SK-N-SH treated with all-trans-retinoic acid at 6 μM for 48 hours (cell line): ENCODE measurements around the gene FOXK1.

ENCODE experiments used
- ARNTL ChIP-seq: fragments of 450-650 bp; formaldehyde crosslinking; IDR thresholded peaks from 2 replicates; pipeline ENCODE4 v1.5.0; 2020; ENCODE audit warnings: low read depth, mild to moderate bottlenecking, moderate library complexity, borderline replicate concordance
- GLIS3 ChIP-seq: fragments of 250-450 bp; sonication (Bioruptor Pico); IDR thresholded peaks from 2 replicates; pipeline ENCODE4 v1.5.0; 2020; ENCODE audit warnings: mild to moderate bottlenecking, moderate library complexity
- OSR1 ChIP-seq: fragments of 250-450 bp; sonication (Bioruptor Pico); IDR thresholded peaks from 2 replicates; pipeline ENCODE4 v1.8.0; 2022; ENCODE audit warnings: moderate library complexity, mild to moderate bottlenecking, inconsistent platforms
- PPARA ChIP-seq: fragments of 250-450 bp; sonication (Bioruptor Pico); IDR thresholded peaks from 2 replicates; pipeline ENCODE4 v1.5.0; 2020; ENCODE audit warnings: mild to moderate bottlenecking, borderline replicate concordance
- SNAI2 ChIP-seq: fragments of 250-450 bp; sonication (Bioruptor Pico); IDR thresholded peaks from 2 replicates; pipeline ENCODE4 v1.5.0; 2020; ENCODE audit warnings: mild to moderate bottlenecking, moderate library complexity
- TCF4 ChIP-seq: fragments of 250-450 bp; sonication (Bioruptor Pico); IDR thresholded peaks from 2 replicates; pipeline ENCODE4 v1.8.0; 2021; ENCODE audit warnings: mild to moderate bottlenecking, moderate library complexity, borderline replicate concordance
- TOX ChIP-seq: fragments of 250-450 bp; sonication (Bioruptor Pico); IDR thresholded peaks from 2 replicates; pipeline ENCODE4 v1.8.0; 2021; ENCODE audit warnings: mild to moderate bottlenecking, moderate library complexity, borderline replicate concordance
- ZFP3 ChIP-seq: fragments of 250-450 bp; sonication (Bioruptor Pico); IDR thresholded peaks from 2 replicates; pipeline ENCODE4 v1.5.0; 2020; ENCODE audit warnings: mild to moderate bottlenecking, moderate library complexity
- ZFP30 ChIP-seq: fragments of 450-650 bp; formaldehyde crosslinking; IDR thresholded peaks from 2 replicates; pipeline ENCODE4 v1.5.0; 2022; ENCODE audit warnings: mild to moderate bottlenecking, moderate library complexity
- ZNF70 ChIP-seq: fragments of 450-650 bp; formaldehyde crosslinking; IDR thresholded peaks from 2 replicates; pipeline ENCODE4 v1.5.0; 2020; ENCODE audit warnings: mild to moderate bottlenecking, moderate library complexity
- ZNF8 ChIP-seq: fragments of 450-650 bp; formaldehyde crosslinking; IDR thresholded peaks from 2 replicates; pipeline ENCODE4 v1.5.0; 2020; ENCODE audit warnings: mild to moderate bottlenecking, moderate library complexity
- TF ChIP-seq, protein P1 (sequence below): fragments of 250-450 bp; sonication (Bioruptor Pico); IDR thresholded peaks from 2 replicates; pipeline ENCODE4 v1.5.0; 2020; ENCODE audit warnings: mild to moderate bottlenecking, moderate library complexity
- TF ChIP-seq, protein P2 (sequence below): fragments of 250-450 bp; sonication (Bioruptor Pico); IDR thresholded peaks from 2 replicates; pipeline ENCODE4 v1.8.0; 2020; ENCODE audit warnings: mild to moderate bottlenecking, moderate library complexity, borderline replicate concordance

DNA sequence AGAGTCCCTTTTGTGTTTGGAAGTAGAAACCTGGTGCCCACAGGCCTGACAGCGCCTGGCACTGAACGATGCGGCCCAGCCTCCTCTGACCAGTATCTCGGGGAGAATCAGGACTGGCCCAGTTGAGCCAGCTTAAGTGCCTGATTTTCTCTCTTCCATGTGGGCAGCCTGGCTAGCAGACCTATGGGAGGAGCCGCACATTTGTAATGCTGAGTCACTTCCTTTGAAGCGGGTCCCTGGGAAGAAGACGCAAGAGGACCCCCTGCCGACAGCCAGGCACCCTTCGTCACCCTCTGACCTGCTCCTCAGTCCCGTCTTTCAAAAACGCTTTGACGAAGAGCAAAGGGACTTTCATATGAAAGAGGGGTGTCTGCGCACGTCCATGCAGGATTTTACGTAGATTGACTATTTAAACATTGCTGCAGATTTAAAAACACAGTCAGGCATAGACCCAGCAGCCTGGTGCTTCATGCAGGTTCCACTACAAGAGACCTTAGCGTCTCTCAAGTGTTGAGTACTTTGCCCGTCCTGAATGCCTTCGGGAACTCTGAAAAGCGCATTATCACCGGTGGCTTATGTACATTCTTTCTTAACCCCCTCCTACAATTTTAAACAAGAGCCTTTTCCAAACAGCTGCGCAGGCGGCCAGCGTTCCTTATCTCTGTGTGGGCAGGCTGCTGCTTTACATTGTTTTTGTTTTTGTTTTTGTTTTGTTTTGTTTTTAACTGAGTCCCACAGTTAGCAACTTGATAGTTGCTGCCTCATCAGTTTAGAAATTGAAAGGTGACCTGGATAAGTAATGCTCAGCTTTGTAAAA, 56.8 kb downstream of the FOXK1 start:
- TF ChIP-seq OSR1 (CRISPR knock-in tag): no peak
- TF ChIP-seq ARNTL: no peak
- no peak; the same call in 1 of the 2 replicates for TF ChIP-seq TCF4
- TF ChIP-seq ZFP30 (CRISPR knock-in tag): no peak
- peak; percentile 66; the same call in 1 of the 2 replicates for TF ChIP-seq ZFP3 (CRISPR knock-in tag)
- TF ChIP-seq PPARA (CRISPR knock-in tag): no peak
- TF ChIP-seq GLIS3 (CRISPR knock-in tag): no peak
- TF ChIP-seq, protein P1, sequence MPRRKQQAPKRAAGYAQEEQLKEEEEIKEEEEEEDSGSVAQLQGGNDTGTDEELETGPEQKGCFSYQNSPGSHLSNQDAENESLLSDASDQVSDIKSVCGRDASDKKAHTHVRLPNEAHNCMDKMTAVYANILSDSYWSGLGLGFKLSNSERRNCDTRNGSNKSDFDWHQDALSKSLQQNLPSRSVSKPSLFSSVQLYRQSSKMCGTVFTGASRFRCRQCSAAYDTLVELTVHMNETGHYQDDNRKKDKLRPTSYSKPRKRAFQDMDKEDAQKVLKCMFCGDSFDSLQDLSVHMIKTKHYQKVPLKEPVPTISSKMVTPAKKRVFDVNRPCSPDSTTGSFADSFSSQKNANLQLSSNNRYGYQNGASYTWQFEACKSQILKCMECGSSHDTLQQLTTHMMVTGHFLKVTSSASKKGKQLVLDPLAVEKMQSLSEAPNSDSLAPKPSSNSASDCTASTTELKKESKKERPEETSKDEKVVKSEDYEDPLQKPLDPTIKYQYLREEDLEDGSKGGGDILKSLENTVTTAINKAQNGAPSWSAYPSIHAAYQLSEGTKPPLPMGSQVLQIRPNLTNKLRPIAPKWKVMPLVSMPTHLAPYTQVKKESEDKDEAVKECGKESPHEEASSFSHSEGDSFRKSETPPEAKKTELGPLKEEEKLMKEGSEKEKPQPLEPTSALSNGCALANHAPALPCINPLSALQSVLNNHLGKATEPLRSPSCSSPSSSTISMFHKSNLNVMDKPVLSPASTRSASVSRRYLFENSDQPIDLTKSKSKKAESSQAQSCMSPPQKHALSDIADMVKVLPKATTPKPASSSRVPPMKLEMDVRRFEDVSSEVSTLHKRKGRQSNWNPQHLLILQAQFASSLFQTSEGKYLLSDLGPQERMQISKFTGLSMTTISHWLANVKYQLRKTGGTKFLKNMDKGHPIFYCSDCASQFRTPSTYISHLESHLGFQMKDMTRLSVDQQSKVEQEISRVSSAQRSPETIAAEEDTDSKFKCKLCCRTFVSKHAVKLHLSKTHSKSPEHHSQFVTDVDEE (CRISPR knock-in tag): no peak
- TF ChIP-seq SNAI2 (CRISPR knock-in tag): 0 out of 2 replicates have a peak, but pooled peaks have one; percentile 36
- TF ChIP-seq TOX: no peak
- TF ChIP-seq ZNF70 (CRISPR knock-in tag): no peak
- TF ChIP-seq ZNF8 (CRISPR knock-in tag): no peak
- TF ChIP-seq, protein P2, sequence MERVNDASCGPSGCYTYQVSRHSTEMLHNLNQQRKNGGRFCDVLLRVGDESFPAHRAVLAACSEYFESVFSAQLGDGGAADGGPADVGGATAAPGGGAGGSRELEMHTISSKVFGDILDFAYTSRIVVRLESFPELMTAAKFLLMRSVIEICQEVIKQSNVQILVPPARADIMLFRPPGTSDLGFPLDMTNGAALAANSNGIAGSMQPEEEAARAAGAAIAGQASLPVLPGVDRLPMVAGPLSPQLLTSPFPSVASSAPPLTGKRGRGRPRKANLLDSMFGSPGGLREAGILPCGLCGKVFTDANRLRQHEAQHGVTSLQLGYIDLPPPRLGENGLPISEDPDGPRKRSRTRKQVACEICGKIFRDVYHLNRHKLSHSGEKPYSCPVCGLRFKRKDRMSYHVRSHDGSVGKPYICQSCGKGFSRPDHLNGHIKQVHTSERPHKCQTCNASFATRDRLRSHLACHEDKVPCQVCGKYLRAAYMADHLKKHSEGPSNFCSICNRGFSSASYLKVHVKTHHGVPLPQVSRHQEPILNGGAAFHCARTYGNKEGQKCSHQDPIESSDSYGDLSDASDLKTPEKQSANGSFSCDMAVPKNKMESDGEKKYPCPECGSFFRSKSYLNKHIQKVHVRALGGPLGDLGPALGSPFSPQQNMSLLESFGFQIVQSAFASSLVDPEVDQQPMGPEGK: no peak
